NT2/D1 (cell line): Measurements from ENCODE around the gene RNF130.

Experiments used
- DNase-seq: peaks from one replicate; pipeline ENCODE4 v3.0.0-alpha.2; 2011; ENCODE audit warnings: low read depth, low spot score
- H3K27me3 ChIP-seq: 2 replicates; pipeline ENCODE4 v1.6.0; 2011; ENCODE audit warnings: mild to moderate bottlenecking; ENCODE audit not compliant: insufficient read length, insufficient read depth
- H3K36me3 ChIP-seq: 2 replicates; pipeline ENCODE4 v1.6.1; 2011; ENCODE audit warnings: mild to moderate bottlenecking, low read length, mixed read lengths; ENCODE audit not compliant: insufficient read depth, insufficient read length
- H3K4me1 ChIP-seq: 2 replicates; pipeline ENCODE4 v1.5.1; 2011; ENCODE audit not compliant: insufficient read depth, insufficient read length
- H3K4me3 ChIP-seq: 2 replicates; pipeline ENCODE4 v1.5.1; 2011; ENCODE audit warnings: low read depth; ENCODE audit not compliant: insufficient read length
- H3K9ac ChIP-seq: 2 replicates; pipeline ENCODE4 v1.6.0; 2011; ENCODE audit warnings: low read depth; ENCODE audit not compliant: insufficient read length
- H3K9me3 ChIP-seq: 2 replicates; pipeline ENCODE4 v1.5.1; 2011; ENCODE audit warnings: mild to moderate bottlenecking, low read length; ENCODE audit not compliant: insufficient read depth
- SUZ12 ChIP-seq: IDR thresholded peaks from 2 replicates; pipeline ENCODE4 v1.6.1; 2011; ENCODE audit not compliant: insufficient read length, insufficient read depth; ENCODE audit errors: extremely low read depth
- YY1 ChIP-seq: IDR thresholded peaks from 2 replicates; pipeline ENCODE4 v1.6.1; 2011; ENCODE audit not compliant: insufficient read length, insufficient read depth
- ZNF274 ChIP-seq: IDR thresholded peaks from 2 replicates; pipeline ENCODE4 v1.6.1; 2011; ENCODE audit warnings: mild to moderate bottlenecking, low read depth, low read length

RNF130 gene

GRCh38 chr5:180100621-180101450 lies 29.3 kb upstream of the RNF130 start:
- no peaks in the 10 kb centered on the region; the same call in 1 of the 2 replicates for H3K9me3 ChIP-seq
- TF ChIP-seq YY1 (no peak), ZNF274 (no peak), SUZ12 (no peak)

DNA sequence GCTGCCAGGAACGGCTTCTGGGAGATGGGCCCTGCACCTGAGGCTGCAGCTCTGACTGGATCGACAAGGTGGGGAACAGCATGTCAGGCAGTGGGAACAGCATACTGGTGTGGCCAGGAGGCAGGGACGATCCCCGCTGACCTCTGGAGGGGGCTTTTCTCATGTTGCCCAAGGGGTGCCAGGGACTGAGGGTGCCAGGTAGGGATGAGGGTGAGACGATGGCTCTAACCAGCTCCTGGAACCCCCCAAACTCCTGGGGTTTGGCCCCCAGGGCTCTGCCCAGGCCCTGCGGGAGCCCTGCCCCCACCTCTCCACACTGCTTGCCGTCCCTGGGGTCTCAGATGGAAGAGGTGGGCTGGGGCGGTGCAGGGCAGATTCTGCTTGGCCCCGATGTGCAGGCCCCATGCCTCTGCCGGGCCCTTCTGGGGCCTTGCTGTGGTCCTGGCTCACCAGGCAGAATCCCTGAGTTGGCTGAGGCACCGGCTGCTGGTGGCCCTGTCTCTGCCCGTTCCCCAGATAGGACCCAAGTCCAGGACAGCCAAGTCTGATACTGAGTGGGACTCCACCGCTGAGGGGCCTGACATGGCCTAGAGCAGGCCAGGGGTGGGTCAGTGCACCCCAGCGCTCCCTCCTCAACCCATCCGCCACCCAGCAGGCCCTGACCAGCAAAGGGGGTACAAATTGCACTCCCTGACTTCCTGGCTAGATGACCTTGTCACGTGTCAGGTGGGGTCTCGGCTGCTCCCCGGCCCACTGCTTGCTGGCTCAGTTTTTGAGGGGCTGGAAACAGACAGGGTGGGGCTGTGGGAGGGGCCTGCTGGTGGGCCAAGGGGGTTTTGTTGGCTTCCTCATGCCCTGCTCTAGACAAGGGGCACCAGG lies 28.4 kb upstream of the RNF130 start:
- Histone ChIP-seq H3K9ac (no peak overlapping the region), H3K9me3 (no peaks in the 10 kb centered on the region; the same call in 1 of the 2 replicates), H3K36me3 (no peaks in the 10 kb centered on the region), H3K4me1 (no peaks in the 10 kb centered on the region), H3K4me3 (no peak overlapping the region), H3K27me3 (no peaks in the 10 kb centered on the region)
- no peak for TF ChIP-seq ZNF274
- TF ChIP-seq YY1, result no peak
- TF ChIP-seq SUZ12, result no peak
- DNase-seq, result no peak

More at GRCh38 chr5:180100621-180101450, 29.3 kb upstream of the RNF130 start:
- H3K27me3 ChIP-seq, result no peaks in the 10 kb centered on the region
- H3K4me3 ChIP-seq, result no peak overlapping the region
- no peaks in the 10 kb centered on the region for H3K36me3 ChIP-seq
- no peak overlapping the region for H3K9ac ChIP-seq
- H3K4me1 ChIP-seq, result no peaks in the 10 kb centered on the region
- no peak for DNase-seq

DNA sequence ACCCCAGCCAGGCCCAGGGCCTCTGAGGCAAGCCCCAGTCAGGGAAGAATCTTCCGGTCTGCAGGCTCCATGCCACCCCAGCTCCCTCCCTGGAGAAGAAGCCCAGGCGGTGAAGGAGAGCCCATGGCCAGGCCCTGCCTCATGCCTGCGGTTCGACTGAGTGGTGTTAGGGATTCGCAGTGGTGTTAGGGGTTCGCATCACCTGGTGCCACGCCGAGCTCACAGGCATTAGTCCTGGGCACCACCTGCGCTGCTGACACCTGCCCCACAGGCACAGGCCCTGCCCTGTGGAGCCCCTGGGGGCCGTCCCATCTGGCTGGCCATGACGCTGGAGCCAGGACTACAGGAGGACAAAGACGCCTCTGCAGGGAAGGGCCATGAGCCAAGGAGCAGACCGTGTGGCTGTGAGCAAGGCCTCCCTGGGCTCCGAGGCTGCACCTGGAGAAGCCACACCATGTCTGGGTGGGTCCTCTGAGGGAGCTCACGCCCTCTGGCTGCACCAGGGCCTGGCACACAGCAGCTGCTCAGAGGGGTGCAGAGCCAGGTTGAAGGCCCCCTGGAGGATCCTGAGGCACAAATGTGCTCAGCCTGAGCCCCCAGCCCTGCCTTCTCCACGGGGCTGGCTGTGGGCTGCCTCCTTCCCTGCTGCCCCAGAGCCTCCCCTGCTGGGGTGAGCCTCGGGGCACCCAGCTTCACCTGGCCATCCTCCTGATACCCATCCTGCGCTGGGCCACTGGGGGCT lies 27.6 kb upstream of the RNF130 start:
- Histone ChIP-seq H3K27me3 (no peaks in the 10 kb centered on the region), H3K36me3 (no peaks in the 10 kb centered on the region), H3K9ac (peak overlapping the region; percentile 21), H3K9me3 (no peaks in the 10 kb centered on the region; the same call in 1 of the 2 replicates), H3K4me3 (no peak overlapping the region), H3K4me1 (no peaks in the 10 kb centered on the region)
- no peak for DNase-seq
- TF ChIP-seq SUZ12 (no peak), ZNF274 (no peak), YY1 (no peak)

DNA sequence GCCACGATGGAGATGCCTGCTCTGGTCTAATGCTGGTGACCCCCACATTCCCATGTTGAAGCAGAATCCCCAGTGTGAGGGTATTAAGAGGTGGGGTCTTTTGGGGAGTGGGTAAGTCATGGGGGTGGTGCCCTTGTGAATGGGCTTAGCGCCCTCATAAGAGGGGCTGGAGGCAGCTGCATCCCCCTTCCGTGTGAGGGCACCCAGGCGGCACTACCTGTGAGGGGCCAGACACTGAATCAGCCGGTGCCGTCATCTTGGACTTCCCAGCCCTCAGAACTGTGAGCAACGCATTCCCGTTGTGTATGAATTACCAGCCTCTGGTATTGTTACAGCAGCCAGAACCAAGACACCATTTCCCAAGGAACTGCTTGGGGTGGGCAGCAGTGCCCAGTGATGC lies 27.0 kb upstream of the RNF130 start:
- H3K9ac ChIP-seq, result no peak overlapping the region
- no peak overlapping the region for H3K4me3 ChIP-seq
- TF ChIP-seq YY1 (no peak), SUZ12 (no peak), ZNF274 (no peak)
- H3K9me3 ChIP-seq, result no peaks in the 10 kb centered on the region; the same call in 1 of the 2 replicates
- no peaks in the 10 kb centered on the region for H3K36me3 ChIP-seq
- no peaks in the 10 kb centered on the region for H3K27me3 ChIP-seq
- no peaks in the 10 kb centered on the region for H3K4me1 ChIP-seq
- no peak for DNase-seq

DNA sequence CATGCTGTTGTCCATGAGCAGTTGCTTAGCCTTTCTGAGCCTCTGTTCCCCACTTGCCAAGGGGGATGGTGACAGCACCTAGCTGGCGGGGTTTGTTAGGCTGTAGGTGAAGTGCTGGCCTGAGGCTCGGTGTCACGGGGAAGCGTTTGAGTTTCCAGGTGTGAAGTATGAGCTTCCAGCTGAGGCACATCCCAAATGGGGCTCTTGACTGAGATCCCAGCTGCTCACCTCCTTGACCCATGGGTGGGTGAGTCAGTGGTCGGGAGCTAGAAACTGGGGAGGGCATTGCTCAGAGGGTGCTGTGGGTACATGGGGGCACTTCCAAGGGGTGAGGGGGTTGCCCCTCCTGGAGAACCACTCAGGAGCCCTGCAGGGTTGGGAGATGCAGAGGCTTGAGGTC lies 26.4 kb upstream of the RNF130 start:
- DNase-seq, result no peak
- no peak overlapping the region for H3K9ac ChIP-seq
- no peaks in the 10 kb centered on the region for H3K4me1 ChIP-seq
- H3K36me3 ChIP-seq, result no peaks in the 10 kb centered on the region
- H3K9me3 ChIP-seq, result no peaks in the 10 kb centered on the region; the same call in 1 of the 2 replicates
- H3K4me3 ChIP-seq, result no peak overlapping the region
- TF ChIP-seq SUZ12 (no peak), YY1 (no peak), ZNF274 (no peak)
- H3K27me3 ChIP-seq, result no peaks in the 10 kb centered on the region

DNA sequence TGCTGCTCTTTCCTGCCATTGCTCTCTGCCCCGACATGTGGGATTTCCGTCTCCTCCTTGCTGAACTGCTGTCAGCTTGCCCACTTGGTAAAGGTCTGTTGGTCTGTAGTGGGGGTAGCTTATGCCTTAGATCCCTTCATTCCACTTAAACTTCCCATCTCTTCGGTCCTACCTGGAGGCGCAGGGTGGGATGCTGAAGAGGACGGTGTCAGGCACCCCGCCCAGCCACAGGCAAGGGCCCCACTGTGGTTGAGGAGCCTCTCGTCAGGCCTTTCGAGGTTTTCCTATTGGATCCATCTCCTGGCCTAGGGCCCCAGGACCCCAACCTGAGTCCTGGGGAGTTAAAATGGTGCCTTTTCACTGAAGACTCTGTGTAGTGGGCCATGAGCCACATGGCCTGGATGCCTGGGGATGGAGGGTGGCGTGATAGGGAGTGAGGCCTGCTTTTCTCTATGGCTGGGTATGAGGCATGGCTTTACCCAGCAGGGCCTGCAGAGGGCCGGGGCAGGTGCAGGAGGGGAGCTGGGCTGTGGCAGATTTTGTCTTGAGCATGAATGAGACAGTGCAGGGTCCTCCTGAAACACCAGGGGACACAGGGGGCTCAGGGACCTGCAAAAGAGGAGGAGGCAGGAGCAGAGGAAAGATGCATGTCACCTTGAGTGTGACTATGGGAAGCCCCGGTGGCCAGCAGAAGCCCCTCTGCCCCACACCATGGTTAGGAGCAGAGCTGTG lies 25.8 kb upstream of the RNF130 start:
- Histone ChIP-seq H3K4me1 (no peaks in the 10 kb centered on the region), H3K36me3 (no peaks in the 10 kb centered on the region), H3K9ac (no peak overlapping the region), H3K27me3 (no peaks in the 10 kb centered on the region), H3K9me3 (no peaks in the 10 kb centered on the region; the same call in 1 of the 2 replicates), H3K4me3 (no peak overlapping the region)
- no peak for TF ChIP-seq SUZ12
- no peak for TF ChIP-seq YY1
- TF ChIP-seq ZNF274, result no peak
- no peak for DNase-seq
